ENCODE results near the gene SUB1.

- TF ChIP-seq, protein P1, sequence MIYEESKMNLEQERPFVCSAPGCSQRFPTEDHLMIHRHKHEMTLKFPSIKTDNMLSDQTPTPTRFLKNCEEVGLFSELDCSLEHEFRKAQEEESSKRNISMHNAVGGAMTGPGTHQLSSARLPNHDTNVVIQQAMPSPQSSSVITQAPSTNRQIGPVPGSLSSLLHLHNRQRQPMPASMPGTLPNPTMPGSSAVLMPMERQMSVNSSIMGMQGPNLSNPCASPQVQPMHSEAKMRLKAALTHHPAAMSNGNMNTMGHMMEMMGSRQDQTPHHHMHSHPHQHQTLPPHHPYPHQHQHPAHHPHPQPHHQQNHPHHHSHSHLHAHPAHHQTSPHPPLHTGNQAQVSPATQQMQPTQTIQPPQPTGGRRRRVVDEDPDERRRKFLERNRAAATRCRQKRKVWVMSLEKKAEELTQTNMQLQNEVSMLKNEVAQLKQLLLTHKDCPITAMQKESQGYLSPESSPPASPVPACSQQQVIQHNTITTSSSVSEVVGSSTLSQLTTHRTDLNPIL (CRISPR knock-in tag; IDR thresholded peaks at IDR 0.05; ENCODE audit: low read depth): no peak
- TF ChIP-seq ISL1 (CRISPR knock-in tag; IDR thresholded peaks at IDR 0.05): no peak
- no peak for TF ChIP-seq BACH2 (CRISPR knock-in tag; IDR thresholded peaks at IDR 0.05; ENCODE audit: borderline replicate concordance)
- TF ChIP-seq TCF4 (CRISPR knock-in tag; IDR thresholded peaks at IDR 0.05; ENCODE audit: borderline replicate concordance): no peak
Measured at GRCh38 chr5:32615236-32615635, 29.9 kb downstream of the SUB1 start.
